IMR-90 (cell line): ENCODE results near the gene HS6ST3.

Experiments used
- BHLHE40 ChIP-seq: fragments of 150-350 bp; IDR thresholded peaks from 2 replicates; pipeline ENCODE4 v1.6.1; 2016; ENCODE audit warnings: mild to moderate bottlenecking, low read depth, low read length
- CTCF ChIP-seq: conservative IDR thresholded peaks from 2 replicates; pipeline ENCODE4 v1.5.1; 2012; ENCODE audit warnings: mild to moderate bottlenecking, low read depth, low read length, improper control_type of control experiment
- MXI1 ChIP-seq: IDR thresholded peaks from 2 replicates; pipeline ENCODE4 v1.6.1; 2012; ENCODE audit warnings: low read depth, mild to moderate bottlenecking, low read length, moderate library complexity, borderline replicate concordance
- NFE2L2 ChIP-seq: fragments of 150-350 bp; IDR thresholded peaks from 2 replicates; pipeline ENCODE4 v1.6.1; 2016; ENCODE audit warnings: low read depth, mild to moderate bottlenecking, low read length
- POLR2A ChIP-seq: IDR thresholded peaks from 2 replicates; pipeline ENCODE4 v1.6.1; 2012; ENCODE audit warnings: mild to moderate bottlenecking, low read depth, low read length
- RCOR1 ChIP-seq: IDR thresholded peaks from 2 replicates; pipeline ENCODE4 v1.6.1; 2012; ENCODE audit warnings: mild to moderate bottlenecking, low read length, improper control_type of control experiment; ENCODE audit not compliant: insufficient replicate concordance
- USF2 ChIP-seq: fragments of 150-350 bp; IDR thresholded peaks from 2 replicates; pipeline ENCODE4 v1.6.1; 2017; ENCODE audit warnings: mild to moderate bottlenecking, antibody characterized with exemption, low read length, low read depth

DNA sequence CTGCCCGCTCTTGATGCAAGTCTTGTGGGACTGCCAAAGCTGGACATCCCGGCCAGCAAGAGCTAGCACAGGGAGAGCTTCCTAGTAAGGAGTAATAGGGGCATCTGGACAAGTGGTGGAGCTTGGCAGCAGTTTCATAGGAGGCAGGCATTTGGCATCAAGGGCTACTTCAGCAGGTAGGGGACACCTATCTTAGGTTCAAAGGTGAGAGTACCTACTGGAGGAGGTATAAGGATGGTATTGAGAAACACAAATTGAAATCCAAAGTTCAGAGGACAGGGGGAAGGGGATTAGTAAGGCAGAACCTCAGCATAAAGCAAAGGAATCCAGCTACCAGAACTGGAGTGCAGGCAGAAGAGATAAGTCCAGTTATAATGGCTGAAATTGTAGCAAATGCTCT lies 462.7 kb downstream of the HS6ST3 start:
- TF ChIP-seq CTCF (no peak), MXI1 (no peak), POLR2A (no peak), RCOR1 (no peak), BHLHE40 (no peak), USF2 (no peak), NFE2L2 (no peak)
